NCI-H524 treated with DMSO at 0.1 percent for 48 hours (cell line): ENCODE data around the gene HDAC9.

Experiments
- DNase-seq: peaks from one replicate; lab custom pipeline; 2025; lab: John Stamatoyannopoulos, UW

The HDAC9 gene

DNA sequence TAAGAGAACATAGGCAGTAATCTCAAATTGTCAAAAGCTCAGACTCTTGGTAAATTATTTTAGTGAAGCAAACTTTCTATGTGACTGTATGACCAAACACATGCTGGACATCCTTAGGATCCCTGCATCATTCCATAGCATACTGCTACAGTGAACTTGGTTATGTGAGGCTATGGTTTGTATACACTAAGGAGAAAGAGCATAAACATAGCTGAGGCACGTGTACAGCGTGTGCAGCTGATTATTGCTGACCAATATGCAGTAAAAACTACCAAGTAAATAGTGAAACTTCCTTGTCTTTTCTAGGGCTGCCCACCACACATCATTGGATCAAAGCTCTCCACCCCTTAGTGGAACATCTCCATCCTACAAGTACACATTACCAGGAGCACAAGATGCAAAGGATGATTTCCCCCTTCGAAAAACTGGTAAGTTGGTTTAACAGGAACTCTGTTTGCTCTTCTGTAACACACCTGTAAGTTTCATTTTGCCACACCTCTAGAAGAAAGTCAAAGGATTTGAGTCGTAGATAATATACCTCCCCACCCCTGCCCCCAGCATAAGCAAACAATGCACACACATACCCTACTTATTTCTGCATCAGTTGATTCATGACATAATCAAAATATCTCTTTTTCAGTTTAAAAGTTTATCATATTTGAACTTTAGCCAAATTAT is 98.2 kb downstream of the HDAC9 start:
- no peak for DNase-seq

DNA sequence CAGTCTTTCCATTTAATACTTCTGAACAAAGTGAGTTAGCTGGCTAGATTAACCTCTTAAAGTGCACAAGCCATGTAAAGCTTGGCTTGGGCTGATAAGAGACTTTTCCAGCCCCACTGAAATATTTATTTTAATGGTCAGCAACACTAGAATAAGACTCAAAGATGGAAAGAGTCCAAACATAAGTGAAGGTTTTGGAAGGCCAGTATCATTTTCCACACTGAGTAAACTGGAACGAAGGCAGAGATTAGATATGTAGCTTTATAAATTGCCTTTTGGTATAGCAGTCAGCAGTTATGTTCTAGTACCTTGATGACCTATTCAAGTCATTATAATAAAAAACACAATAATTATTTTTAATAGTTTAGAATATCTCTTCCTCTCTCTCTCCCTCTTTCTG is 102.2 kb downstream of the HDAC9 start:
- no peak for DNase-seq

DNA sequence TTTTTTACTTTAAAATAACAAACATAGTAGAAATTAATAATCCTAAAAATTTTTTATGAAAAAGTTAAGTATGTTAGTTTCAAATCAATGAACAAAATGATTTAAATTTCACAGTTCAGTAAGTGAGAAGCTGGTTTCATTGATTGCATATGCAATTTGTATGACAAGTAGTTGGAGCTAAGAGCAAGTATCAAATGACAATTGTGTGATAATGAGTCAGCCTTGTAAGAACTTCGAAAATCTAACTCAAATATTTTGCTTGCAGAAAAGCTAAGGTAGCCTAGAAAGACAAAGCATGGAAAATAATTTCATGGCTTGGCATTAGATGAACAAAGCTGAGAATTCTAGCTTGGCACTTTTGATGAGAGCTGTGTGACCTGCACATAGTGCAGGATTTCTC is 111.5 kb downstream of the HDAC9 start:
- DNase-seq, result no peak

DNA sequence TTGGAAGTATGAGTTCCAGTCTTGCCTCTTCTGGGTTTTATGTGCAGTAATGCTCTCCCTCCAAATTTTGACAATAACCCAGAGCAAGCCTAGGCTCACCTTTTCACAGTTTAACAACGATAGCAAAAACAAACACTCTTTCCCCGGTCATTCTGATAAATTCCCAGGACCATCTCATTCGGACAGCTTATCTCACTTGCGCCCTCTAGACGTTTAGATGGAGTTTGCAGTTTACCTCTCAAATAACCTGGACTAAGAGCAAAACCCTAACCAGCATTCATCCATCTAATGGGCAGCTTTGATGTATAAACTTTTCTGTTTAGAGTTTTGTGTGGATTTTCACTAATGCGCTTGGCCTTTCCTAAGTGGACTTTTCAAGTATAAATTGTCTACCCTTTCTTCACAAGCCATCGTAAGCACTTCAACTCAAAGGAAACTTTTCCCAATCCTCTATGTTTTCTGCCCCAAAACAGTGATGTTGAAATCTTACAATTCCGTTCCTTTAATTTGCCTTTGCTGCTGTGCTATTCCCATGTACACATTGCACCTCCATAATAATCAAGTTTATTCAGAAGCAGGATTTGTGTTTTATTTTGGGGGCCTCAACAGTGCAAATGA is 114.9 kb downstream of the HDAC9 start:
- no peak for DNase-seq

DNA sequence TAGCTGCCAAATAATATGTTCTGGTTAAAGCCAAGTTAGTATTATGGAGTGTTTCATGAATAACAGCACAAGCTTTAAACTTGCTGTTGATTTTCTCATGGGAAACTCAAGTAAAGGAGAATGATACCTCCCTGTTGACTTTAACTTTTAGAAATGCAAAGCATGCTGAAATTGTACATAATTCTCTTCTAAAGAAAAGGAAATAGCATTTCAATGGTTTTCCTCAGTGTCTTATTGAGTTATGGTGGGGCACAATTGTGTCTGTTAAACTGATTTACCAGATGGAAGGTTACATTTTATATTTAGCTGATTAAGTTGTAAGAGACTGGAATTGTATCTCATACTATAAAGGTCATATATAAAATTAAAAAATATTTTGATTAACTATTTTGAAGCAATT is 119.3 kb downstream of the HDAC9 start:
- no peak for DNase-seq

DNA sequence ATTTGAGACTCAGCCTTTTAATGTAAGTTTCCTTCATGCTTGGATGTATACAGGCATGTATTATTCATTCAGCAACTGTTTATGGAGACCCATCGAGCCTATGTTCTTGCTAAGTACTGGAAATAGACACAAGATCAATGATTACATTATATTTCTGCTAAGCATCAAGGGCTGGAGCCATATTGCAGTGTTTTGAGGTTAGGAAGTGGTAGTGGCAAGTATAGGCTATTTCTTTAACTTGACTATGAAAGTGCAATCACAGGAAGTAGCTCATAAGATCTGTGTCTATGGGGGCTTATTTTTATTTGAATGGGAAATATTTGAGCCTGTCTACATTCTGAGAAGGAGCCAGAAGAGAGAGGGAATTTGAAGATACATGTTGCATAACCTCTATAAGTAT is 123.8 kb downstream of the HDAC9 start:
- no peak for DNase-seq

DNA sequence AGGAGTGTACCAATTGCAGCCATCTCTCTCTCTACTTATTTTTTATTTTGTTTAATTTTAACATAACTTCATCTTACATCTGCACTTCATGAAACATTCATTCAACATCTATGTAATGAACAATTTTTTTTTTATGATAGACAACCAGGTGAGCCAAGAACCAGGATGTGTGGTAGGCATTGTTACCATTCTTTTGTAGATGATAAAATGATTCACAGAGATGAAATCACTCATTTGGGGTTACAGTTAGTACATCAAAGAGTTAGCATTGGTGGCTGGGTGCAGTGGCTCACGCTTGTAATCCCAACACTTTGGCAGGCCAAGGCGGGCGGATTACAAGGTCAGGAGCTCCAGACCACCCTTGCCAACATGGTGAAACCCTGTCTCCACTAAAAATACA is 127.8 kb downstream of the HDAC9 start:
- DNase-seq, result no peak

DNA sequence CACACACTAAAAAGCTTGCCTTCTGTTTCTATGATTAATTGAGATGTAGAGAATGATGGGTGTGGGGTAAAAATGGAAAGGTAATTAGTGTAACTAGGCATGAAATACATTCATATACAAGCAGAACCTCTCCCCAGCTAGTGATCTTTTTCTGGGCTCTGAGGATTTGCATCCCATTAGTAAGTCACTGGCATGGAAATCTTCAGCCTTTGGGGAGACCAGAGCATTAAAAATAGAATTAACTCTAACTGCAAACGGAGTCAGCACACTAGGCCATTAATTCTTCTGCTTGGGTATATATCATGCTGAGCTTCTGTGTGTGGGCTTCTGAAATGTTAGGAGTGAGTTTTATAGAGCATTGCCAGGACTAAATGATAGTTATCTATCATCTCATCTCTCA is 128.9 kb downstream of the HDAC9 start:
- no peak for DNase-seq

DNA sequence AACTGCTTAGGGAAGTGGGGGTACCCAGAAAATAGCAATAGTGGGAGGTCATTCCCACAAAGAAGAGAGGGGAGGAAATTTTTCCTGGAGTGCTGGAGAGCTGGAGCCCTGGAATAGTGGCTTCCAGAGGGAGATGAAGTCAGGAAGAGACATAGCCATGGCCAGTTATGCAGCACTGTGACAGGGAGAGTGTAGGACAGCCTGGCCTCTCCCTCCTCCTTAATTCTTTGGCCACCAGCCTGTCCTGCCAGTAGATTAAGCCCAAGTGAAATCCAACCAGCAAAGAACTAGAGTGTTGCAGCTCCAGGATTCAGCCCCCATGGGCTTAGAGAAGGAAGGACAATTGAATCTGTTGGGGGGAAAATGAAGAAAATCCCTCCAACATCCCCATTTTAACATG is 130.5 kb downstream of the HDAC9 start:
- DNase-seq, result no peak

DNA sequence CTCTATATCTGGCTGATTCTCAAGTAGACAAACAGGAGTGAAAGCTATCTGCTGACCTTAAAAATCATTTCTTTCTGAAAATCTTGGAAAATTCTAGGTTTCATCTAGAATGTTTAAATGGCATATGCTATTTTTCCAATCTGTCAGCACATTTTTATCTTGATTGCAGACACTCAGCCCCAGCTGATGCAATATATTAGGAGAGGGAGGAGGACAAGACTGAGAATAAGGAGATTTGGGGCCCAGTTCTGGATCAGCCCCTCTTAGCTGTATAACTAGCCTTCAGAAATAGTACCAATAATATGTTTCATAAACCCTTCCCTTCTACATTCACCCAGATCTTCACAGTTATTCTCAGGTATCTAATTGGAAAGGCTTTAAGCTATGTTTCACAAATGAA is 131.2 kb downstream of the HDAC9 start:
- no peak for DNase-seq

DNA sequence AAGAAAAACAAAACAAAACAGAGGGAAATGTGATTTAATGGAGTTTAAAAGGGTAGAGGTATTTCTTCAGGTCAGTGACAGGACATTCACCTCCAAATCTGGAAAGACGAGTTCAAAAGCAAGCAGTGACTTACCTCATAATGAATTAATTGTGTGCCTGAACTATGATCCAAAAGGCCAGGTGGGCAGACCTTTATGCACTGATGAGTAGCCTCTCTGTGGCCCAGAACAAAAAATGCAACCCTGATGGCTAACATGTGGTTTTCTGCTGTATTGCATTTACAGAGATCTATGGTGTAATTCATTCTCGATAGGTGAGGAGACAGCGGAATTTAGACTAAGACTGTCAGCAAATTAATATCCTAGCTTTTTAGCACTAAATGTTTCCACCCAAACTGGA is 142.0 kb downstream of the HDAC9 start:
- no peak for DNase-seq

DNA sequence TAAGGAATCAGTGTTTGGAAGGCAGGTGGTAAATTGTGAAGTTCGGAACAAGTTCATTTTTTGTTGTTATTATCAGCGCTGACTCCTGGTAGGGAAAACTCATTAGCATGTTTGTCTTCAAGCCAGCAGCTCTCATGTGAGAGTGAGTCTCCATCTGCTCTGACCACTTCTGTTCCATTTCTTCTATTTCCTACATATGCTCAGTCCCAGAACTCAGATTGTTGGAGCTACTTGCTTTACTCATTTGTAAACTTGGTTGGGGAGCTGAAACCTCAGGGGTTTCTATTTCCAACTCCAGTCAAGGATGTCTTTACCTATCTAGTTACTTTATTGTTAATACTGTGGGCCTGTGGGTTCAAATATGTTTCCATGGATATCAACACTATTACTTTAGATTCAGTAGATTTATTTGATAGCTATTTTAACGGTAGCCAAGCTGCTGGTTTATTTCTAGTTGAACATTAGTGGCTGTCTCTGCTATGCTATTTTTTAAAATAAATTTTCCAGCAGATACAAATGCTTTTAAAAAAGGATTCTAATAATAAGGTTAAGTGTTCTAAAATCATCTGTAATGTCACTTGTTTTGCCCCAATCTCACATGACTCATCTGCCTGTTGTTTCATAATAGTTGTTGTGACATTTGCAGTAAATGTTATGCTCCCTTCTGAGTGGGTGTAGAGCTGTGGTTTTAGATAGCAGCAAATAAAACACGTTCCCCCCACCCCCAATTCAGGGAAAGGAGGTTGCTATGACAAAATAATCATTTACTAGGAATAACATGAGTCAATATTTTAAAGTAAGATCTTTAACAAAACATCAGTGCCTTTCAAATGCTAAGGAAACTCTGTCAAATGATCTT is 143.3 kb downstream of the HDAC9 start:
- DNase-seq, result peak; percentile 5

DNA sequence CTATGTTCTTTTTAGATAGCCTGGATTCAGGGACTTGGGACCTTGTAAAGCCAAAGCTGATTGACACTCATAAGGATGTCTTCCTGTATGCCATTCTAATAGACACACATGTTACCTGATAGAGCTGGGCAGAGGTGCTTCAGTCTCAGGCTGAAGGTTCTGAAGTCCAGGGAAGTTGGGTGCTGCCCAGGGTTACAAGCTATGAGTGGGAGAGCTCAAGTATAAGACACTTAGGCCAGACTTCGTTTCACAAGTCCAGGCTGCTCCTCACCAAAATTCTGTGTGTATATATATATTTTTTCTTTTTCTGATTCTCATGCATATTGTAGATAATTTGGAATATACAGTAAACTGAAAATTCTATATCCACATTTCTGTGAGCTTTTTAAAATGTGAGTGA is 144.2 kb downstream of the HDAC9 start:
- DNase-seq, result no peak

DNA sequence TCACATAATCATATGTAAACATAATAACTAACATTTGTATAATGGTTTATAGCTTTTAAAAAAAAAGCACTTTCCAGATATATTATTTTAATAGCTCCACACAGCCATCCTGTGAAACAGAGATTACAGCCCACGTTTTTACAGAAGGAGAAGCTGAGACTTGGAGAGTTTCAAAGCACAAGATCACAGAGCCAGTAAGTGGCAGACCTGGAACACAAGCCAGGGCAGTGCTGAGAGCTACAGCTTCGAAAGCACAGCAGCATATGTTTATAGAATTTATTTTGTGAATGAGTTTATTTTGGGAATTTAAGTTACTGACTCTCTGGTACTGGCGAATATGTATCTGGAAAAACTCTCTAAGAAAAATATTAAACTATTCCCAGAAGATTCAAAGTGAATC is 149.4 kb downstream of the HDAC9 start:
- DNase-seq, result no peak

DNA sequence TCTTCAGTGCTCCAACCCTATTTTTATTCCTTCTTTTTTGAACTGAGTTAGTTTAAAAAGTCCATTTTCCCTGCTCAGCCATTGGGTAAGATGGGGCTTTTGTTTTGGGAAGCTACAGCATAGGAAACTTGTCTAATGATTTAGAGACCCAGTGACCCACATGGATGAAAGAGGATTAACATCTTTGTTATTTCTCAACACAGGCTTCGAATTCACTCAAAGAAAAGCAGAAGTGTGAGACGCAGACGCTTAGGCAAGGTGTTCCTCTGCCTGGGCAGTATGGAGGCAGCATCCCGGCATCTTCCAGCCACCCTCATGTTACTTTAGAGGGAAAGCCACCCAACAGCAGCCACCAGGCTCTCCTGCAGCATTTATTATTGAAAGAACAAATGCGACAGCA is 152.0 kb downstream of the HDAC9 start:
- DNase-seq, result no peak

DNA sequence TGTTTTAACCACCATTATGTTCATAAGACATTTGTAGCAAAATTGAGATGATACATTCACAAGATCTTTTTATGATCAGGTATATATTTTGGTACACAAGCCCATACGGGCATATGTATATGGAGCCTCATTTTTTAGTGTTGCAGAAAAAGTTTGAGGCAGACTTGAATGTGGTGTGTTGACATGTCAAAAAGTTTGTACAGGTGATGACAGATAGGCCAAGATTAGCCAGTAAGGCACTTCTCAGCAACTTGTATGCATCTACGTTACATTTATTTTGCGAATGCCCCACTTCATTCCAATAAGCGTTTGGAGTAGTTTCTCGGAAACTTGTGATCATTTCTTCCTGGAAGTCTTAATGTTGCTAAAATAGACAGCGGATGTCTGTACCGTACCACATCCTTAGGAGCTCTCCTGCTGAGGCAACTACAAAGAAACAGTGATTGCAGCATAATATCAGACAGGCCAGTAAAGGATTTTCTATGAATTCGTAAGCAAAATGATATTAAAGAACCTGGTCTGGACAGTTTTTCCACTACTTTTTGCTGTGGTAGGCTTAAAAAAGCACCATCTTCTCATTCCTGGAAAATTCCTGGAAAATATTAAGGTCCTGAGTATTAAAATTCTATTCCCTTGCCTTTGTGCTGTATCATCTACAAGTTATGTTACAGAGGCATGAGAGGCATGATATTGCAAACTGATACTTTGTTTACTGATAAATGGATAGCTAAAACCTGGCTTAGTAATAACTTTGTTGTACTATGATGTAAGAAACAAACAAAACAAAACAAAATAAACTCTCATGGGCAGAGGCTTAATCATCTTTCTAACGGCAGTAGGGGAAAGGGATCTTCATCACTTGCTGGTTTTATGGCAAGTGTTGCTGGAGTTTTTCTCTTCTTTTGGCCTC is 153.6 kb downstream of the HDAC9 start:
- DNase-seq, result no peak

DNA sequence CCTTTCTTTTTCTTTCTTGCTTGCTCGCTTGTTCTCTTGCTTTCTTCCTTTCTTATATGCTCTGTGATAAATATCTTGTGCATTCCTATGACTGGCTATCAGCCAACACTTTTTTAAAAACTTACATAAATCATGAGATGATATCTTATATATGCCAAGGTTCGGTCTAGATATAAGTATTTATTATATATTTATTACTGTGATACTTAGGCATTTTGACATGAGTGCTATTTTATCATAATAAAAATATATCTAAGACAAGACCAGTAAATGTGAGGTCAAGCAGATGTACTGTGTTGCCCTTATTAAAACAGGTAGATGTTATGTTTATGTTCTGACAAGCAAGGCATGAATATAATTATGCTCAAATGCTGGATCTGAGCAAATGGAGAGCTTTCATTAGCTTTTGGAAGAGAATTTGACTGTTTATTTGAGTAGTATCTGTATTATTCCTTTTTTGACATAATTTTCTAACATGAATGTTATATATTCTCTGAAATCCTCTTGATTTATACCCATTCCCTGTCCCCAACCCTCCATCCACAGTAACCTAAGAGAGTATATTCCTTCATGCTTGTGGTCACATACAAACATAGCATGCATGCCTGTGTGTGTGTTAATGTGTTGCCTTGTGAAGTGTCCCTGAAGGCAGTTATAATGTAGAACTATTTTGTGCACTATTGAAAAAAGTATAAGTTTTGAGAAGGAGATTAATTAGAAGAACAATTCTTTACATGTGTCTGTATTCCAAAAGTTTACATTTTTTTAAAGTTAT is 158.0 kb downstream of the HDAC9 start:
- no peak for DNase-seq

DNA sequence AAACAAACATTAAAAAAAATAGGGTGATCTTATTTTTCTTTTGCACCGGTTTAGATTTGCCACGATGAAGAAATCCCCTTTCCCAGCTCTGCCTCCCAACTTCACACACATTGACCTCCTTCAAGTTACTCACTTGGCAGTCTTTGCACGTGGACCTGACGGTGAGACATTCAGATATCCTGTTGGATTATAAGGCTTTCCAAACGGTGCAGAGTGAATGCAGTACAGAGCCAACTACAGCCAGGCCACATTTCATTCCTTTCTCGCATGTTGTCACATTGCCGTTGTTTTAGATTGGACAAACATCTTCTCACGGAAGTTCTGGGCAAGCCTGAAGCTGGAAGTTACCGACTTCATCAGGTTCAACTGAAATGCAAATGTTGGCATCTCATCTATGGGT is 159.2 kb downstream of the HDAC9 start:
- DNase-seq, result no peak

DNA sequence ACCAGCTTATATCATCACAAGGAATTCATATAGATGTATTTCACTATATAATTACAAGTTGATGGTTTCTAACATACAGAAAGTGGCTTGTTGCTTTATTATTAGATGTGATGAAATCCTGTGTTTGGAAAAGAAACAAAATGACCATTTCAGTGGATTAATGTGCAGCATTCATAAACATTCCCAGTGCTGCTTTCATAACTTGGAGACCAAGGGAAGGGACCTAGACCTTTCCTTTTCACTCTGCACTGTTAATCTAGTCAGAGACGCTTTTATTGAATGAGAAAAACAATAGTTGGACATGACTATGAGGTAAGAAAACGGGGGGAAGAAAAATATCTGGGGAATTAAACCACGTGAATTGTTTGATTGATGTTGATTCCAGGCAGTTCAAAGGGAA is 160.0 kb downstream of the HDAC9 start:
- DNase-seq, result no peak

DNA sequence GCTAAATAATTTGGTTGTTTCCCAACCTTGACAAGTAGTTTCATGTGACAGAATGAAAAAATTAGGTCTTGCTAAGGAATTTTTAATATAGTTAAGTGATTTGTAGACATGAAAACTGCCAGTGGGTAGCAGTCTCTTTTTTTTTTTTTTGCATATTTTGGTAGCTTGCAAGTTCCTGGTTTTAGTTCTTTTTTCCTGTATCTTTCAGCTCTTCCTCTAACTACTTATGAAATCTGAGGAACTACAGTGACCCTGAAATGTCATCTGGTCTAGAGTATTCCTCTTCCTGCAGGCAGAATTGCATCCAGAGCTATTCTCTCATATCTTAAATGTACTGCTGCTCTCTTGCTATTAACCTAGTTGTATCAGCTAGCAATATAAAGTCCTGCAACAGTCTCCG is 160.4 kb downstream of the HDAC9 start:
- no peak for DNase-seq

DNA sequence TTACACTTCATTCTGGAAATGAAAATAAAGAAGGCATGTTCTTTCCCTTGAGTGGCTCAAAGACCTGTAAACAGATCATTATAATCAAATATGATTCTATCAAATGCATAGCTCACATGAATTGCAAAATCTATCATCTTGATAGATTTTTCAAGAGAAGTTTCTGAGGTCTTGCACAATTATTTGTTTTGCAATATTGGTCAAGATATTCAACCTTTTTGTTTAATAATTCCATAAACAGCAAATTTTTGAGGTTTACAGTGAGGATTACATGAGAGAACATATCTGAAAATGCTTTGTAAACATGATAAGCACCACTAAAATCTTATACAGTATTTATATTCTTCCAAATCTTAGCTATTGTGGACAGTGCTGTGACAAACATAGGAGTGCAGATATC is 160.8 kb downstream of the HDAC9 start:
- DNase-seq, result no peak
